Breast epithelium (tissue), 3 donors: ENCODE data around the gene BNC2.

Experiments
- POLR2A ChIP-seq: fragments of 450-650 bp; IDR thresholded peaks from one replicate; pipeline ENCODE4 v1.6.1; 2016; ENCODE audit warnings: antibody characterized with exemption, mild to moderate bottlenecking, moderate library complexity
- TF ChIP-seq, protein P1 (sequence below), 3 donors: fragments of 450-650 bp; IDR thresholded peaks; one replicate each; pipeline ENCODE4 v1.5.1; 2016 to 2017; ENCODE audit warnings: antibody characterized with exemption in 3 of 3, mild to moderate bottlenecking in 3 of 3, moderate library complexity in 3 of 3

DNA sequence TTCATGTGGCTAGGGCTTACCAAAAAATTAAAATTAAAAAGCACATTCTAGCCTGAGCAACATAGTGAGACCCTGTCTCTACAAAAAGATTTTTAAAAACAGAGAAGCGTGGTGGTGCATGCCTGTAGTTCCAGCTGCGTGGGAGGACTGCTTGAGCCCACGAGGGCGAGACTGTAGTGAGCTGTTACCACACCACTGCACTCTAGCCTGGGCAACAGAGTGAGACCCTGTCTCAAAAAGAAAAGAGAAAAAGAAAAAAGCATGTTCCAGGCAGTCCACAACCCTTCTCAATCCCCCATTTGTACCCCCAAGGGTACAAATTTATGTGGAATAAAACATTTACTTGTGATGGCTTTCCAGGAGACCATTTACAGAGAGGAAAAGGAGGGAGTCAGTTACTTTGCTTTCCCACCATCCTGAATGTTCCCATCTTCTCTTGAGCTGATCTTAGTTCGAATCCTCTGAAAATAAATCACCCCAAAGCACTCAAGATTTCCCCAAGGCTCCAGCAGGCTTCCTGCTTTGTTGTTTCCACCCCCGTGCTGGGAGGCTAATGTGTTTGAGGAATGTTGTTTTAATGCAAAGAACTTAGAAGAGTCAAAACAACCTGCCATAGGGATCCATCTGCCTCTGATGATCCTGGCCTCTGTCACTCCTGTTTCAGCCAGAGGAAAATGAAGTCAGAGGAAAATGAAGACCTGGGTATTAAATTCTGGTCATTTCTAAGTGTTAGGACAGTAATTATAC, 384.7 kb downstream of the BNC2 start:
- TF ChIP-seq POLR2A, result no peak
- TF ChIP-seq, protein P1, sequence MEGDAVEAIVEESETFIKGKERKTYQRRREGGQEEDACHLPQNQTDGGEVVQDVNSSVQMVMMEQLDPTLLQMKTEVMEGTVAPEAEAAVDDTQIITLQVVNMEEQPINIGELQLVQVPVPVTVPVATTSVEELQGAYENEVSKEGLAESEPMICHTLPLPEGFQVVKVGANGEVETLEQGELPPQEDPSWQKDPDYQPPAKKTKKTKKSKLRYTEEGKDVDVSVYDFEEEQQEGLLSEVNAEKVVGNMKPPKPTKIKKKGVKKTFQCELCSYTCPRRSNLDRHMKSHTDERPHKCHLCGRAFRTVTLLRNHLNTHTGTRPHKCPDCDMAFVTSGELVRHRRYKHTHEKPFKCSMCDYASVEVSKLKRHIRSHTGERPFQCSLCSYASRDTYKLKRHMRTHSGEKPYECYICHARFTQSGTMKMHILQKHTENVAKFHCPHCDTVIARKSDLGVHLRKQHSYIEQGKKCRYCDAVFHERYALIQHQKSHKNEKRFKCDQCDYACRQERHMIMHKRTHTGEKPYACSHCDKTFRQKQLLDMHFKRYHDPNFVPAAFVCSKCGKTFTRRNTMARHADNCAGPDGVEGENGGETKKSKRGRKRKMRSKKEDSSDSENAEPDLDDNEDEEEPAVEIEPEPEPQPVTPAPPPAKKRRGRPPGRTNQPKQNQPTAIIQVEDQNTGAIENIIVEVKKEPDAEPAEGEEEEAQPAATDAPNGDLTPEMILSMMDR (IDR thresholded peaks at IDR 0.05), result no peak
